Left ventricle myocardium superior (tissue), 1 donor: ENCODE measurements around the gene OPTC. TPM values are rescaled to one million over a fixed set of nuclear protein-coding genes. Genes with fewer than 3 reads are reported as not detected.
"Not testable (repeated sequence)": the region's sequence is repeated elsewhere in the genome, so short reads cannot be mapped to it uniquely, and the experiment has no call there.

Experiments
- ATAC-seq: fragments of 200-7000 bp; cut with Tn5 transposase; one replicate; pipeline ENCODE4 v1.9.1; 2020; ENCODE audit warnings: mild to moderate bottlenecking, moderate library complexity
- DNase-seq: peaks from one replicate; pipeline ENCODE4 v3.0.0-alpha.2; 2020
- intact Hi-C: fragments of 100-400 bp; cut with micrococcal nuclease; formaldehyde crosslinking; loops from one replicate; pipeline ENCODE4 v1.11.0; 2022
- long read RNA-seq: library from polyadenylated mRNA; unstranded; transcript quantifications from one replicate; pipeline ENCODE4 v2.0.0, GENCODE V29; 2021
- total RNA-seq: library from RNA; stranded (reverse); fragmentation: NEBNext Ultra II Directional; extraction: Animal tissue kit (Norgen Biotek cat#: 25700); gene quantifications from one replicate; pipeline ENCODE4 v1.2.1, GENCODE V29; 2021
- donor health status: DM: no; HTN: yes; CAD: no; lungs with severe emphysema.

Gene OPTC
- not detected for total RNA-seq
- long read RNA-seq: 0 reads

- DNase-seq: no peak
- no peak for ATAC-seq
- intact Hi-C loops: no loop called here
Observed at GRCh38 chr1:203493901-203494300, at the start of gene OPTC. TSS of gene OPTC (plus strand) at chr1:203494153. CDS start at chr1:203496006, 1,853 bp downstream.

GRCh38 chr1:203444171-203444576, 49.8 kb upstream of the OPTC start:
- ATAC-seq (no peak), DNase-seq (no peak)
- intact Hi-C loops: no loop called here

- DNase-seq (no peak), ATAC-seq (no peak)
- intact Hi-C loops: no loop called here
Observed at GRCh38 chr1:203447151-203447550, 46.8 kb upstream of the OPTC start.

GRCh38 chr1:203447598-203447997, 46.4 kb upstream of the OPTC start:
- intact Hi-C loops, DNase-seq: not testable (repeated sequence)

DNA sequence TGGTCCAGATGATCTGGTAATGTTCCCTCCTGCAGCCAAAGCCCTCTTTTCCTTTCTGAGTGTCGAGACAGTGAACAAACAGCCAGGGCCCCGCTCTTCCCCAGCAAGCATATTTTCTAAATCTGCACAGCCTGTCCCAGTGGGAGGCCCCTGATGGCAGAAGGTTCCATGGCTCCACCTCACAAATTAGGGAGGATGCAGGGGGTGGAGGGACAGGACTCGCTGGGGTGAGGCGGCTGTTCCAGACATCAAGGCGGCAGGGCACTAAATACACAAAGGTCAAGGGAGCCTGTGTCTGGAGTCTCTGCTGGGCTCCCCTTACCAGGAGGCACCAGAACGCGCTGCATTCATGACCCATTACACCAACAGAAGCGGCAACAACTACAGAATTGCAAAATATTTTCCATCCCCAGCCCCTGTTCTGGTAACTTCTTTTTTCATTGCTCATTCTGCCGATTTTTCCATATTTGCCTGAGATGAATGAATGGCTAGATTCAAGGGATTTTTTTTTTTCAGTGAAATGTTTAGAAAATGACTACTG, 45.4 kb upstream of the OPTC start:
- peak; percentile 75 for ATAC-seq
- intact Hi-C loops: no loop called here
- DNase-seq: peak; percentile 55

More at GRCh38 chr1:203447598-203447997, 46.4 kb upstream of the OPTC start:
- ATAC-seq: not testable (repeated sequence)

DNA sequence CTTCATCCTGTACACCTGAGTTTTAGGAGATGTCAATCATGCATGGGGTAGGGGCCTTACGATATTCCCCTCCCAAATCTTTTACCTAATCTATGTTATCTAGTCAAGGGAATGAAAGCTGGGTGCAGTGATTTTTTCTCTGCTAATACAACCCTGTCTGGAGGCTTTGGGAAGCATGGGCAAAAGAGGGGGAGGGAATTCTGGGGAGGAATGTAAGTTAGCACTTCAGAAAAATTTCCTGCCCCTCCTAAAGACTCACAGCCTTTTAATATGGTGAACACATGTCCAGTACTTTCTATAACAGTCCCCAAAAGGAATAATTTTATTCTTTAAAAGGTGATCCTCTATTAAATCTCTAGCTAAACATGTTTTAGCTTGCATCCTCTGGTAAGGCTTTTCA, 44.0 kb upstream of the OPTC start:
- intact Hi-C loops: no loop called here
- ATAC-seq (no peak), DNase-seq (no peak)

DNA sequence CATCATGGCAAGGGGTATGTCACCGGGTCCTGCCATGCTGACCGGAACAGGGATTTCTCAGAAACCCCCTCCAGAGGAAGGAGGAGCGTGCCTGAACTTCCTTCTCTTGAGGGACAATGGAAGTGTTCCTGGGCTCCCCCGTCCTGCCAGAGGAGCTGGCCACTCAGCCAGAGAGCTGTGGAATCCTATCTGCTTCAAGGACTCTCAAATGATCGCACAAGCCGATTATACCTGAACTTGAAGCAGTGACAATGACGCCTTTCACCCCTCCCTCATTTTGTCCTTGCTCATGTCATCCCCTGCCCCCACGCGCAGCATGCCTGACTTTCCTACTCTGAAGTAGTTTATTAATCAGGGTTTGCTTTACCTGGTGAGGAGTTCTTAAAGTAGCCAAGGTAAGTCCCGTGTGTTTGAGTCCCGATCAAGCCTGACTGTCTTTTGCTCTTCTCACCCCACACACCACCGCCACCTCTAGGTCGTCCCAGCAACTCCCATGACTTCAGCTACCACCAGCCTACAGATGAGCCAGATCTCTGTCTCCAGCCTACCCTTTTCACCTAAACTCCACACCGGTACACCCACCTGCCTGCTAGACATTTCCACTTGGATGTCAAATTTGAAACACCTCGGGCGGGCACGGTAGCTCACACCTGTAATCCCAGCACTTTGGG, 43.3 kb upstream of the OPTC start:
- ATAC-seq: no peak
- DNase-seq: no peak
- intact Hi-C loops: no loop called here

DNA sequence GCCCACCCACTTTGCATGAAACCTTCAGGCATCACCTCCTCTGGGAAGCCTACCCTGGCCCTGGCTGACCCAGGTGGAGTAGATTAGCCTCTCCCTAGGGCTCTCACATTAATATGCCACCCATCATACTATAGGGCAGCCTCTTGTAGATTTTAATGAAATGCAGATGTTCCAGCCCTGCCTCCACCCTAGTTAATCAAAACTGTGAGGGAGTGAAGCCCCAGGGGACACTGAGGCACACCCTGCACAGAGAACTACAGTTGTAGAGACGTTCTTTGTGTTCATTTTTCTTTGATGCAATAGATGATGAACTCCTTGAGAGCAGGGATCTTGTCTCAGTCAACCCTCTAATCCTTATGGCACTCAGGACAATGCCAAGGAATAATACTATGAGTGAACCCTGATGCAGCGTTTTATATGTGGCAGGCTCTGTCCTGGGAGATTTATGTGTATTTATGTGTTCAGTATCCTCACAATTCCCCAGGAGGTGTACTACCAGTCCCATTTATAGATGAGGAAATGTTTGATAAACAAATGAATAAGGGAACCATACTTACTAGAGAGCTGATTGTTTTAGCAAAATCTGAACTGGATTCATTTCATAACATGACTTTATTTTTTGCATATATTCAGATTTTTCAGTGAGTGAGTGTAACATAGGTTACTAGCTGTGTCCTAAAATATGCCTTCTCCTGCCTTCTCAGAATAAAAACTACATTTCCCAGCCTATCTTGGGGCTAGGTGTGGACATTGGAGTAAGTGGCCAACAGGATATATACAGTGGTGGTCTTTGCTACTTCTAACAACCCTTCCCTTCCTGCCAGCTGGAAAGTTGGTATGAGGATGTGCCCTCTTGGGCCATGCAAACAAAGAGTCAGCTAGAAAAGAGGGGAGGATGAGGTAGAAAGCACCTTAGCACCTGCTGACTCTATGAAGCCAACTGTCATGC, 41.8 kb upstream of the OPTC start:
- no peak for DNase-seq
- peak; percentile 31 for ATAC-seq
- intact Hi-C loops: no loop called here

DNA sequence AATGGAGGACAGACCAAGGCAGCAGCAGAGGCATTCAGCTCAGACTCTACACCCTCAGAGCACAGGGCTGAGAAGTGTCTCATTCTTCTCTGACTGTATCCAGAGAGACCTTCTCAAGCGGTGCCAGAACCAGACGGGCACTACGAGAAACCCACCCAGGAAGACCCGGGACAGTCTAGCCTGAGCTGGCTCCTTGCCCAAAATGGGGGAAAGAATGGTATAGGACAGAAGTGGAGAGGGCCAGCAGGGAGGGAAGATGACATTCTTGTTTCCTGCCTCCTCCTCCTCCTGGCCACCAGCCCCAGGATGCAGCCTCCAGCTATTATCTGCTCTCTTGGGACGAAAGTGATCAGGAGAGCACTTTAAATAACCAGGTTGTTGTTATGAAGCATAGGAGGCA, 40.9 kb upstream of the OPTC start:
- no peak for DNase-seq
- intact Hi-C loops: no loop called here
- ATAC-seq: no peak

DNA sequence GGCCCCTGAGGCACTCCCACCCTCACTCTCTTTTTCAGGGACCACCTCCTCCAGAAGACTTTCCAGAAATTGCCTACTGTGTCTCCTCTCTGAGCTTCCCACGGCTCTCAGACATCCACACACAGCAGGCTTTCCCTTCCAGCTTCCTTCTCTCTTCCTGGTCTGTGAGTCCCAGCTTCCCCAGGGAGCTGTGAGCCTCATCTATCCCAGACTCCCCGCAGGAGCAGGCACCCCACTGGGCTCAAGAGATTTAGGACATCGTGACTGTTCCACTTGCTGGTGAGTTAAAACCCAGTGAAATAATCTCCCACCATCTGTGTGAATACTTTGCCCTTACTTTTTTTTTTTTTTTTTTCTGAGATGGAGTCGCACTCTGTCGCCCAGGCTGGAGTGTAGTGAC, 40.3 kb upstream of the OPTC start:
- no peak for DNase-seq
- intact Hi-C loops: no loop called here
- ATAC-seq: no peak

GRCh38 chr1:203454986-203455471, 38.9 kb upstream of the OPTC start:
- DNase-seq: no peak
- intact Hi-C loops: no loop called here
- ATAC-seq: no peak

- intact Hi-C loops: no loop called here
- ATAC-seq (no peak), DNase-seq (no peak)
Observed at GRCh38 chr1:203455706-203456105, 38.2 kb upstream of the OPTC start.

GRCh38 chr1:203456577-203456976, 37.4 kb upstream of the OPTC start:
- ATAC-seq (no peak), DNase-seq (no peak)
- intact Hi-C loops: no loop called here

DNA sequence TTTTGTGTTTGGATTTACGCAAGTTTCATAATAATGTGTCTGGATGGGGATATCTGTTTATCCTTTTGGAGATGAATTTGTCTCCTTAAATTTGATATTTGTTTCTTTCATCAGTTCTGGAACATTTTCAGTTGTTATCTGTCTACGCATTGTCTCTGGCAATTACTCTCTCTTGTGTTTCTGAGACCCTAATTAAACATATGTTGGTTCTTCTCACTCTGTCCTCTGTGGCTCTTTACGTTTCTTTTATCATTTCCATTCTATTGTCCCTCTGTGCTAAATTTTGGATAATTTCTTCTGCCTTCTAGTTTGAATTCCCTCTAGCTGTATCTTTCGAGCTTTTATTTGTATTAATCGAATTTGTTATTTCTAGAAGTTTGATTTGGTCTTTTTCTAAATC, 35.9 kb upstream of the OPTC start:
- intact Hi-C loops: no loop called here

DNA sequence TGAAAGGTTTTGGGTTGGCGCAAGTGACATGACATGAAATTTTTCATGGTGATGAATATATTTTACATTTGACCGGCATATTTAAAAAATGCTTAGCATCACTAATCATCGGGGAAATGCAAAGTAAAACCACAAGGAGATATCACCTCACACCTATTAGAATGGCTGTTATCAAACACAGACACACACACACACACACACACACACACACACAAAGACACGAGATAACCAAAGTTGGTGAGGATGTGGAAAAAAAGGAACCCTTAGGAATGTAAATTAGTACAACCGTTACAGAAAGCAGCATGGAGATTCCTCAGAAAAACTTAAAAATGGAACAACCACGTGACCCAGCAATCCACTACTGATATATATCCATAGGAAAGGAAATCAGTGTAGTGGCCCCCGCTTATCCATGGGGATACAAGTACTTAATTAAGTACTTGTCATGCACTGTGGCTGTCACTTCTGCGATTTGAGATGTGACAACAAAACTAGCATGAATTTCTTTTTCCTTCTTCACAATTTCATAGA, 34.2 kb upstream of the OPTC start:
- intact Hi-C loops: no loop called here
- no peak for DNase-seq
- no peak for ATAC-seq

More for the DNA sequence above, 35.9 kb upstream of the OPTC start:
- no peak for DNase-seq
- no peak for ATAC-seq

DNA sequence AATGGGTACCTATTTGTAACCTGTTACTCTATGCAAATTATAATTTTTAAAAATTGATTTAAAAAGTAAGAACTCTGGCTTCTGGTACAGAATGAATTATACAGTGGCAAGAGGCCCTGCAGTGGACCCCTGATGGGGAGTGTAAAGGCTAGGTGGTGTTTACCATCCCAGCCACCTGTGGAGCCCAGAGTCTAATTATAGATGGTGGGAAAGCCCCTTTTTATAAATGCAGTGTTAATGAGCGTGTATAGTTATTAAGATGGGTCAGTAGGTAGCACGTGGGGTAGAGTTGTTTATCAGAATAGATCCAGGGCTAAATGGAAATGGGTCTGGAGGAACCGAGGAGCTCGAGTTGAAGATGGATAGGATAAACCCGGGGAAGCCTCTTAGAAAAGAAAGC, 32.2 kb upstream of the OPTC start:
- ATAC-seq (no peak), DNase-seq (no peak)
- intact Hi-C loops: no loop called here

GRCh38 chr1:203462143-203462542, 31.8 kb upstream of the OPTC start:
- DNase-seq (no peak), ATAC-seq (no peak)
- intact Hi-C loops: no loop called here

- intact Hi-C loops: no loop called here
- no peak for DNase-seq
- ATAC-seq: no peak
Observed at GRCh38 chr1:203462878-203463277, 31.1 kb upstream of the OPTC start.

DNA sequence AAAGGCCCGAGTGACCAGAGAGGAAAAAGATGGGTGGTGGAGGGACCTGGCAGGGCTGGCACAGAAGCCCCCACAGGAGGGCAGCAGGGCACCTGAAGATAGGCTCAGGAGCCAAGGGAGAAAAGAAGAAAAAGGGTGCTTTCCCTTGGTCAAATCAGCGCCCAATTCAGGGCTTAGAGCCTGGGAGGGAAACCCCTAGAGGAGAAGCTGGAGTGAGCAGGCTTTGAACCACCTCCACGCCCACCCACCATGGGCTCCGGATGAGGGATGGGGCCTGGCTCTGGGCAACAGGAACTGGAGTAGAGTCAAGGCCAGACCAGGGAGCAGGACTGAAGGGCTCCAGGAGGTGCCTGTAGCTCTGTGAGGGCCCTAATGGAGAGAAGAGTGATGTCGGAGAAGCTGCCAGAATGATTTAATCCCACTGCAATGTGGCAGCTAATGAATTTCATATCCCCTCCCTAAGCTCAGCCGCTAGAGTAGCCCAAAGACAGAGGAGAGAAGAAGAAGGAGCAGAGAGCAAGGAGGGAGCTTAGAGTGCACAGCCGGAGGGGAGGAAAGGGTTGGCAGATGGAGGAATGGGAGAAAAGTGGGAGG, 30.4 kb upstream of the OPTC start:
- ATAC-seq: peak; percentile 58
- intact Hi-C loops: no loop called here
- DNase-seq: no peak
